Astrocyte (in vitro differentiated cells and primary cell): Measurements from ENCODE around the gene ARHGAP26. TPM values are rescaled to one million over a fixed set of nuclear protein-coding genes. Genes with fewer than 3 reads are reported as not detected.

Source experiments
- DNase-seq: peaks from one replicate; pipeline ENCODE4 v3.0.0-alpha.2; 2010; ENCODE audit warnings: low read depth
- FAIRE-seq: peaks from 2 replicates; lab custom pipeline; 2011; peaks lifted over from hg19 to GRCh38; lab: Jason Lieb, UNC
- H2AFZ ChIP-seq: 2 replicates; pipeline ENCODE4 v1.6.0; 2012; ENCODE audit warnings: low read depth, low read length, inconsistent platforms
- H3K27ac ChIP-seq: 2 replicates; pipeline ENCODE4 v1.5.1; 2011; ENCODE audit warnings: low read depth, low read length, inconsistent platforms
- H3K27me3 ChIP-seq: 2 replicates; pipeline ENCODE4 v1.6.0; 2011; ENCODE audit warnings: low read length, inconsistent platforms; ENCODE audit not compliant: insufficient read depth
- H3K36me3 ChIP-seq: 2 replicates; pipeline ENCODE4 v1.5.1; 2011; ENCODE audit warnings: low read length, inconsistent platforms; ENCODE audit not compliant: insufficient read depth
- H3K4me1 ChIP-seq: 2 replicates; pipeline ENCODE4 v1.5.1; 2011; ENCODE audit warnings: low read length, inconsistent platforms; ENCODE audit not compliant: insufficient read depth
- H3K4me2 ChIP-seq: 2 replicates; pipeline ENCODE4 v1.6.0; 2012; ENCODE audit warnings: low read length, inconsistent platforms
- H3K4me3 ChIP-seq: 2 replicates; pipeline ENCODE4 v1.5.1; 2011; ENCODE audit warnings: low read depth, mild to moderate bottlenecking, low read length, inconsistent platforms; ENCODE audit not compliant: insufficient read depth
- H3K79me2 ChIP-seq: 2 replicates; pipeline ENCODE4 v1.6.0; 2012; ENCODE audit warnings: mild to moderate bottlenecking, low read length, inconsistent platforms; ENCODE audit not compliant: insufficient read depth
- H3K9ac ChIP-seq: 2 replicates; pipeline ENCODE4 v1.6.0; 2012; ENCODE audit warnings: mild to moderate bottlenecking, low read length, inconsistent platforms
- H3K9me3 ChIP-seq: 2 replicates; pipeline ENCODE4 v1.5.1; 2012; ENCODE audit warnings: low read depth, mild to moderate bottlenecking, low read length, inconsistent platforms; ENCODE audit not compliant: insufficient read depth
- H4K20me1 ChIP-seq: 2 replicates; pipeline ENCODE4 v1.6.0; 2012; ENCODE audit warnings: low read length, inconsistent platforms; ENCODE audit not compliant: insufficient read depth
- H3K27ac Mint-ChIP-seq: one replicate; pipeline ENCODE4 v1.8.0; 2021; ENCODE audit warnings: mild to moderate bottlenecking, mixed read lengths; ENCODE audit not compliant: unreplicated experiment
- H3K27me3 Mint-ChIP-seq: one replicate; pipeline ENCODE4 v1.8.0; 2021; ENCODE audit warnings: low read depth, mixed read lengths; ENCODE audit not compliant: unreplicated experiment
- H3K36me3 Mint-ChIP-seq: one replicate; pipeline ENCODE4 v1.8.0; 2021; ENCODE audit warnings: low read depth, mixed read lengths; ENCODE audit not compliant: unreplicated experiment
- H3K4me1 Mint-ChIP-seq: one replicate; pipeline ENCODE4 v1.8.0; 2021; ENCODE audit warnings: low read depth, mixed read lengths; ENCODE audit not compliant: unreplicated experiment
- H3K4me3 Mint-ChIP-seq: one replicate; pipeline ENCODE4 v1.8.0; 2021; ENCODE audit warnings: mild to moderate bottlenecking, moderate library complexity, mixed read lengths; ENCODE audit not compliant: unreplicated experiment
- H3K9me3 Mint-ChIP-seq: one replicate; pipeline ENCODE4 v1.8.0; 2021; ENCODE audit warnings: mild to moderate bottlenecking, mixed read lengths; ENCODE audit not compliant: unreplicated experiment
- EZH2 ChIP-seq: IDR thresholded peaks from 2 replicates; pipeline ENCODE4 v1.6.1; 2012; ENCODE audit warnings: mild to moderate bottlenecking, low read length, inconsistent platforms; ENCODE audit not compliant: insufficient read depth
- total RNA-seq: library from RNA; stranded (reverse); gene quantifications from 2 replicates; pipeline ENCODE4 v1.2.1, GENCODE V29; 2021
- TF ChIP-seq, protein P1 (sequence below): IDR thresholded peaks from 2 replicates; pipeline ENCODE4 v1.5.1; 2011; ENCODE audit warnings: low read depth, mild to moderate bottlenecking, inconsistent platforms, low read length, moderate library complexity; ENCODE audit not compliant: insufficient read depth

Gene ARHGAP26
- total RNA-seq, 1 donor from 2014 or later, result 5.6 TPM

DNA sequence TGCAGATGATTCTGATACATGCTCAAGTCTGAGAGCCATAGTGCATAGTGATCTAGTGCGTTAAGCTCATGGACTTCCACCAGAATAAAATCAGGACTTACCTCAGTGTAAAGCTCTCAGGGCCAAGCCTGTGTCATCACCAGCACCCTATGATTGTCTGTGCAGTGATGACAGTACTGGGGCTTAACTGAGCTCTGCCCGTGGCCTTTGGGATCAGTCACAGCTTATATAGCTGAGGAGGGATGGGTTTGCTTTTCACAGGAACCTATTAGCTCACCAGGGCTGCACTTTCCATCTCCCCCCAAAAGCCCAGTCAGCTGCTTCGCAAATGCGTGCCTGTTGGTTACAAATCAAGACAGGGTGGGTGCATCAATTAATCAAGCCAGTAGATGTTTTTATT, 386.4 kb downstream of the ARHGAP26 start:
- H3K4me2 ChIP-seq, result no peak overlapping the region
- Mint-ChIP-seq H3K9me3 (peaks cover 2% of the 10 kb centered on the region), H3K4me3 (no peak overlapping the region), H3K36me3 (peaks cover 2% of the 10 kb centered on the region), H3K27me3 (no peaks in the 10 kb centered on the region), H3K27ac (no peak overlapping the region), H3K4me1 (peaks cover 19% of the 10 kb centered on the region)
- H3K36me3 ChIP-seq, result no peaks in the 10 kb centered on the region
- H3K27ac ChIP-seq, result no peak overlapping the region
- H2AFZ ChIP-seq, result no peak overlapping the region
- H4K20me1 ChIP-seq, result no peaks in the 10 kb centered on the region
- H3K79me2 ChIP-seq, result no peaks in the 10 kb centered on the region
- no peaks in the 10 kb centered on the region for H3K27me3 ChIP-seq
- TF ChIP-seq, protein P1, sequence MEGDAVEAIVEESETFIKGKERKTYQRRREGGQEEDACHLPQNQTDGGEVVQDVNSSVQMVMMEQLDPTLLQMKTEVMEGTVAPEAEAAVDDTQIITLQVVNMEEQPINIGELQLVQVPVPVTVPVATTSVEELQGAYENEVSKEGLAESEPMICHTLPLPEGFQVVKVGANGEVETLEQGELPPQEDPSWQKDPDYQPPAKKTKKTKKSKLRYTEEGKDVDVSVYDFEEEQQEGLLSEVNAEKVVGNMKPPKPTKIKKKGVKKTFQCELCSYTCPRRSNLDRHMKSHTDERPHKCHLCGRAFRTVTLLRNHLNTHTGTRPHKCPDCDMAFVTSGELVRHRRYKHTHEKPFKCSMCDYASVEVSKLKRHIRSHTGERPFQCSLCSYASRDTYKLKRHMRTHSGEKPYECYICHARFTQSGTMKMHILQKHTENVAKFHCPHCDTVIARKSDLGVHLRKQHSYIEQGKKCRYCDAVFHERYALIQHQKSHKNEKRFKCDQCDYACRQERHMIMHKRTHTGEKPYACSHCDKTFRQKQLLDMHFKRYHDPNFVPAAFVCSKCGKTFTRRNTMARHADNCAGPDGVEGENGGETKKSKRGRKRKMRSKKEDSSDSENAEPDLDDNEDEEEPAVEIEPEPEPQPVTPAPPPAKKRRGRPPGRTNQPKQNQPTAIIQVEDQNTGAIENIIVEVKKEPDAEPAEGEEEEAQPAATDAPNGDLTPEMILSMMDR, result no peak
- no peak for TF ChIP-seq EZH2
- DNase-seq (no peak), FAIRE-seq (no peak)
- no peak overlapping the region for H3K4me3 ChIP-seq
- H3K9ac ChIP-seq, result no peak overlapping the region
- H3K4me1 ChIP-seq, result peaks cover 15% of the 10 kb centered on the region
- H3K9me3 ChIP-seq, result no peaks in the 10 kb centered on the region

DNA sequence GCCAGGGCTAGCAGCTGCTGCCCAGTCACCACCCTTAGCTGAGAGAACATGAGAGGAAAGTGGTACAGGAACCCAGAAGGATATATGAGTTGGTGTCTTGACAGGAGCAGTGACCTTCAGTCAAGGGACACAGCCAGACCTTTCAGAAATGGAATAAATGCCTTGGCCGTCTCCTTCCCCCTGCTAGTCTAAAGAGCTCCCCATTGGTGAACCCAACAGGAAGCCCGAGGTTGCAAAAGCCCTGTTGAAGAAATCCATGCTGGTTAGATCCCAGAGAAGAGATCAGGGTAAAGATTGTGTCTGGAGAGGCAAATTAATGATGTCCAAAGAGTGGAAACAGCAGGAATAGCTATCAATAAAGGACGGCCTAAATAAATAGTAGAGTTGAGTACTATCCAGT, 388.9 kb downstream of the ARHGAP26 start:
- Mint-ChIP-seq H3K27ac (no peak overlapping the region), H3K4me1 (peaks cover 15% of the 10 kb centered on the region), H3K36me3 (peaks cover 2% of the 10 kb centered on the region), H3K9me3 (peaks cover 3% of the 10 kb centered on the region), H3K27me3 (no peaks in the 10 kb centered on the region), H3K4me3 (no peak overlapping the region)
- Histone ChIP-seq H3K79me2 (no peaks in the 10 kb centered on the region), H3K4me3 (no peak overlapping the region), H3K9me3 (no peaks in the 10 kb centered on the region), H2AFZ (no peak overlapping the region), H3K27ac (no peak overlapping the region), H3K4me1 (peaks cover 12% of the 10 kb centered on the region), H3K9ac (no peak overlapping the region), H4K20me1 (no peaks in the 10 kb centered on the region), H3K36me3 (no peaks in the 10 kb centered on the region), H3K4me2 (no peak overlapping the region), H3K27me3 (no peaks in the 10 kb centered on the region)
- no peak for FAIRE-seq
- TF ChIP-seq EZH2, result no peak
- TF ChIP-seq, protein P1, result no peak
- DNase-seq, result no peak

DNA sequence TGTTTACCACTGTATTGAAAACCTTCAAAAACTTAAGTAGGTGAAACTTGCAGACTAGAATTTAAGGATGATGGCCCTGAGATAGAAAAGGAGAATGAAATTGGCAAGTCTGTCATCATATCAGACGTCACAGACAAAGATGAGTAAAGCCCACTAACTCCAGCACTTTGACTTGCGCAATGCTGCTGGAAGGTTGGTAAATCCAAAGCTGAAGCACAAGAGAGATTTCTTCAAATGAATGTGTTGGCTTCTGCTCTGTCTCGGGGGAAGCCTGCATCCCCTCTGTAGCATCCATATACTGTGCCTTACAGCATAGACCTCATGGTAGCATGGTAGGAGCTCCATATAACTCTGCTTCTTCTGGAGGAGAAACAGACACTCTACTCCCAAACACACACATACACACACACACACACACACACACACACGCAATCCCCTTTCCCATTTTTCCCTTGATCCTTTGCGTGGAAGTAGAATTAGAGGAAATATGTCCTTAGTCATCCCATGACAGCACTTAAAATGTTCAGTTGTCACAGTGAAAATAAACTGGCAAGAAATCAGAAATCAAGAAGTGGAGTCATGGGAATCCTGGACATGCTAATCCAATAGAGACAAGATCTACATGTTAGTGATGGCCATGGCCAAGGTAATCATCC, 391.8 kb downstream of the ARHGAP26 start:
- no peak for FAIRE-seq
- no peaks in the 10 kb centered on the region for H3K9me3 ChIP-seq
- DNase-seq, result peak; percentile 17
- Mint-ChIP-seq H3K27ac (no peak overlapping the region), H3K4me3 (no peak overlapping the region), H3K27me3 (no peaks in the 10 kb centered on the region), H3K9me3 (peaks cover 3% of the 10 kb centered on the region), H3K36me3 (peaks cover 3% of the 10 kb centered on the region), H3K4me1 (peaks cover 1% of the 10 kb centered on the region)
- no peak overlapping the region for H3K9ac ChIP-seq
- H3K27me3 ChIP-seq, result no peaks in the 10 kb centered on the region
- H3K36me3 ChIP-seq, result no peaks in the 10 kb centered on the region
- H3K27ac ChIP-seq, result no peak overlapping the region
- TF ChIP-seq EZH2, result no peak
- TF ChIP-seq, protein P1, result no peak
- H2AFZ ChIP-seq, result no peak overlapping the region
- H3K4me1 ChIP-seq, result no peaks in the 10 kb centered on the region
- no peaks in the 10 kb centered on the region for H3K79me2 ChIP-seq
- H3K4me2 ChIP-seq, result no peak overlapping the region
- H3K4me3 ChIP-seq, result no peak overlapping the region
- H4K20me1 ChIP-seq, result no peaks in the 10 kb centered on the region
